HG03521 (cell line): ENCODE results near the gene CCR2.
"Not testable (repeated sequence)": the region's sequence is repeated elsewhere in the genome, so short reads cannot be mapped to it uniquely, and the experiment has no call there.

Experiments
- ATAC-seq: cut with Tn5 transposase; IDR thresholded peaks from one replicate; pipeline ENCODE4 v1.9.1; 2021; ENCODE audit warnings: mild to moderate bottlenecking, moderate library complexity; ENCODE audit not compliant: unreplicated experiment

CCR2 gene

DNA sequence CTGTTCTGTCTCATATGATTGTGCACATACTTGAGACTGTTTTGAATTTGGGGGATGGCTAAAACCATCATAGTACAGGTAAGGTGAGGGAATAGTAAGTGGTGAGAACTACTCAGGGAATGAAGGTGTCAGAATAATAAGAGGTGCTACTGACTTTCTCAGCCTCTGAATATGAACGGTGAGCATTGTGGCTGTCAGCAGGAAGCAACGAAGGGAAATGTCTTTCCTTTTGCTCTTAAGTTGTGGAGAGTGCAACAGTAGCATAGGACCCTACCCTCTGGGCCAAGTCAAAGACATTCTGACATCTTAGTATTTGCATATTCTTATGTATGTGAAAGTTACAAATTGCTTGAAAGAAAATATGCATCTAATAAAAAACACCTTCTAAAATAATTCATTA, 21.9 kb downstream of the CCR2 start:
- no peak for ATAC-seq

DNA sequence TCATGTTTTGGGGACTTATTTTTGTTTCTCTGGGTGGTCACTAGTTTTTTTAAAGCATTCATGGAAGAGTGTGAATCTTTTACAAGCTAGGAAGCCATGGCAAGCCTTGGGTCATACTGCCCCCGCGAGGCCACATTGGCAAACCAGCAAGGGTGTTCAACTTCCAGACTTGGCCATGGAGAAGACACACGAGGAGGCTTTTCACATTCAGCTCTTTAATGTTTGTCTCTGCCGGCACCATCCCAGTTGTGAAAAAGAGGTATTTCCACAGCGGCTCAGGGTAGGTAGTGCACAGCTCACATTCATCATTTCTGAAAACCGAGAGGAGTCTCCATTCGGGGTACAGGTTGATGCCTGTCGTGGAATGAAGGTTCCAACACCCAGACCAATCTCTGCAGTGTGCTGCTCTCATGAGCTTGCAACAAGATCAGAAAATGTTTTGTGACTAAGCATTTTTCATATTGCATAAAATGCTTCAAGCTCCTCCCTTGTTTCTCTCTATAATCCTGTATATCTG, 24.6 kb downstream of the CCR2 start:
- ATAC-seq = no peak

- no peak for ATAC-seq
These were observed 26.7 kb downstream of the CCR2 start for GRCh38 chr3:46380471-46381221.

DNA sequence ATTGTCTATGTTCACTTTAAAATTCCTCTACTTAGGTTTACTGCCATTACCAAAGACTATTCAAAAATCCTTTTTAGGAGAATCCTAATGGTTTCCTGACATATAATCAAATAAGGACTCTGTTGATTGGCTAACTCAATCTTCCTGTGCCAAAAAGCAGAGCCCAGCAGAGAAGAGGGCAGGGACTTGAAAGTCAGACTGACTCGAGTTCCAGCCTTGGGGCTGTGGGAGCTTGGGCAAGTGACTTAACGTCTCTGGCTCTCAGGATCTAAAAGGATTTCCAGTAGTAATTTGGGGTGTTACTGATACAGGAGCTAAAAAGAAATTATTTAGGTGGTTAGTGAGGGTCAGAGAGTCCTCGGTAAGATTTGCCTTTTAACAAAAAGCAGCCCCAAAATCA, 27.7 kb downstream of the CCR2 start:
- no peak for ATAC-seq

DNA sequence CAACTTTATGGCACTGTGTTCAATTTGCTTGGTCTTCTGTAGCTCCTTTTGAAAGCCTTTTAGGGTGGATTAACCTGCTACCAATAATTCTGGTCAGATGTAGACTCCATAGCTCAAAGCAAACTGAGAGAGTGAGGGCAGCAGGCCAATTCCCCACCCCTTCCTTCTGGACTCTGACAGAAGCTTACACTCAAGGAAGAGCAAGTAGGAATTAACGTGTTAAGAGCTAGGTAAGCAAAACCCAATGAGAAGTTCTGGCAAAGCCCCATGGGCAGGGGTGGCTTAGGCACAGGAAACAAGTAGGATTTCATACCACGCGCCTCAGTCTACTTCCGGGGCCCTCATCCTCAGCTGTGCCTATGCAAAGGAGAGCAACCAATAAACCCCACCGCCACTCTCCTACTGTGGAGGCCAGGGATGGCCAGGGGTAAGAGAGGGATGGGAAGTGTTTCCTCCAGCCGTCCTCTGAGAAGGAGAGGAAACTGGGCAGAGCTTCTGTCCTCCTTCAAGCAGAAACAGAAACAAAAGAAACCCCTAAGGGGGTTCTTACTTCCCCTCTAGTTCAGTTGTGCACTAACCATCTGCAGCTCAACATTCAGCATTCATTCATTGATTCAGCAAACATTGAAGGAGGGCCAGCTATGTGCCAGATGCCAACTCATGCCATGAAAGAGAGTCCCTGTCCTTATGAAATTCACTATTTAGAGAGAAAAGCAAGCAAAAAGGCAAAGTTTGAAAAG, 29.5 kb downstream of the CCR2 start:
- ATAC-seq = no peak

GRCh38 chr3:46383951-46384330, 30.0 kb downstream of the CCR2 start:
- no peak for ATAC-seq

- no peak for ATAC-seq
These were observed 32.3 kb downstream of the CCR2 start for GRCh38 chr3:46386205-46386604.

- not testable (repeated sequence) for ATAC-seq
These were observed 34.9 kb downstream of the CCR2 start for GRCh38 chr3:46388847-46389246.

GRCh38 chr3:46389306-46389705, 35.4 kb downstream of the CCR2 start:
- ATAC-seq = no peak

- ATAC-seq = not testable (repeated sequence)
These were observed 37.6 kb downstream of the CCR2 start for GRCh38 chr3:46391526-46391925.

- ATAC-seq = no peak
These were observed 39.1 kb downstream of the CCR2 start for GRCh38 chr3:46393011-46393410.

DNA sequence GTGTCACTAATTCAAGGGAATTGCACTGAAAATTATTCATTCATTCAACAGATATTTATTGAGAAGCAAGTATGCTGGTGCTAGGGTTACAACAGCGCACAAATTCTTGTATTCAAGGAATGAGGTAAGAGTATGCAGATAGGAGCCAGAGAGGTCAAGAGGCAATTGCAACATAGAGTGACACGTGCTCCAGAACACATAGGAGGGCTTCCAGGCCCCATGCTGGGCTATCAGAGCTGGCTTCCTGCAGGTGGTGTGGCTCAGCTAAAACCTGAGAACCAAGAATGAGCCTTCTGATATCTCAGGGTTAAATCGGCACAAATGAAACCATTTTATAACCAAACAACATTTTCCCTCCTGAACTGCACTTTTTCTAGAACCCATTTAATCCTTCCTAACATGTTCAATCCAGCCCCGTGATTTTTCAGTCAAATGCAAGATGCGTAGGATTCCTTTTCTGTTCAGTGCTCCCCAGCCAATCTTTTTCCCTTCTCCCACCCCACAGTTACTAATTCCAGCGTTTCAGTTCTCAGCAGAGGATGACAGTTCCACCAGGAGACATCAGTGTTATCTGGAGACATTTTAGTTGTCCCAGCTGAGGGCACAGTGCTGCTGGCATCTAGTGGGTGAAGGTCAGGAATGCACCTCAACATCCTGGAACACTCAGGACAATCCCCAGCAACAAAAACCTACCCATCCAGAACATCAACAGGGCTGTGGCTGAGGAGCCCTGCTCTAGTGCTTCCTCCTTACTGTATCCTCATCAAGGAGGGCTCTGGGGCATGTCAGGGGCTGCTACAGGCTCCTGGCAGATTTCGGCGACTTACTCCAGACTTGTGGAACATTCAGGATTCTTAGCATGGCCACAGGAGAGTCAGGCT, 39.9 kb downstream of the CCR2 start:
- ATAC-seq = no peak

- ATAC-seq = no peak
These were observed 41.3 kb downstream of the CCR2 start for GRCh38 chr3:46395210-46395661.

DNA sequence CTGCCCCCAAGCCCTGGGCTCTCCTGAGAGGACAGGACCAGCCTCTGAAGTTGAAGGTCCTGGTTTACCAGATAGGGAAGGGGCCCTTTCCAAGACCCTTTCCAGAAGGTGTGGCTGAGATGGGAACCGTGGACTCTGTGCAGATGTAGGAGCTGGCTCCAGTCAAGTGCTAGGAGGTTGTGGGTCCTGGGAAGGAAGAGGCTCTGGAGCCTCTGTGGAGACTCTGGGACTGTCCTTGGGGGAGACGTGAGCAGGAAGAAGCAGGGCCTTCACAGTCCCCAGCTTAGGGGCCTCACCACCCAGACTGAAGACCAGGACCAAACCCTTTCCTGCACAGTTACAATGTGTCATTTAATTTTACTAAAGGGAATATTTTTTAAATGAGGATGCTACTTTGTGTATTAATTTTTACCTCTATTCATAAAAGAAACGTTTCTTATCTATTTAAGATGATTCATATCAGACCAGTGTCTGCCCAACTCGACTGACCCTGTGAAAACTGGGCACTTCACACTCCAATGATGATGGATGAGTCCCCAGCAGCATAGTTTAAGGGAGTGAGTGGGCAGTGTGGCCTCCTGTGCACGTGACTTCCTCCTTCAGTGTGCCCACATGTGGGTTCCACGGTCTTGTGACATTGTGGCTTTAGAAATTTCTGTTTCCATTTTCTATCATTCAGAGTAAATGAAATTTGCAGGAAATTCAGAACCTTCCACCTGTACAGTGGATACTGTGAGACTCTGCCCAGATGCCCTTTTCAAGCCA, 42.0 kb downstream of the CCR2 start:
- ATAC-seq = no peak

DNA sequence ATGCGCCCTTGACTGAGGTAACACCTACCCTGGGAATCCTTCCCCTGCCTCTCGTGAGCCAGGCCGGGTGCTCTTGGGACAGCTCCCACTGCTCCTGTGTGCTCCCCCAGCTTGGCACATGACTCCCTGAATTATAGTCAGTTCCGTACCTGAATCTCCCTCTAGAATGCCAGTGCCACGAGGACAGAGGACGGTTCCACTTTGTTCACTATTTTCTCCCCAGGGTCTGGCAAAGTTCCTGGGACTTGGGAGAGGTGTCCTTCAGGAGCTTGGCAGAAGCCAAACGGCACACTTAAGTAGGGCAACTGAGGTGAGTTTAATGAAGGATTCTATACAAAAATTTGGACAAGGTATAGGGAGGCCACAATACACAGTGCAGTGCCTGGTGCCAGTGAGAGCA, 43.2 kb downstream of the CCR2 start:
- ATAC-seq = no peak

GRCh38 chr3:46398186-46398955, 44.5 kb downstream of the CCR2 start:
- no peak for ATAC-seq

GRCh38 chr3:46399098-46399497, 45.2 kb downstream of the CCR2 start:
- ATAC-seq = no peak

GRCh38 chr3:46399557-46399956, 45.6 kb downstream of the CCR2 start:
- no peak for ATAC-seq

- no peak for ATAC-seq
These were observed 46.3 kb downstream of the CCR2 start for GRCh38 chr3:46400000-46400734.
